GM21367 (cell line): Measurements from ENCODE around the gene MID1.

Source experiments
- ATAC-seq: cut with Tn5 transposase; IDR thresholded peaks from one replicate; pipeline ENCODE4 v1.9.1; 2021; ENCODE audit not compliant: unreplicated experiment

MID1 gene

GRCh38 chrX:10620121-10620699 is at the start of gene MID1:
Gene MID1, minus strand, starts transcription at chrX:10620585. Its CDS starts 53,038 bp downstream, at chrX:10567547.
- no peak for ATAC-seq

- no peak for ATAC-seq
These were observed 46.8 kb upstream of the MID1 start for GRCh38 chrX:10667143-10667542.

GRCh38 chrX:10666102-10666501 is 45.7 kb upstream of the MID1 start:
- ATAC-seq: no peak

- no peak for ATAC-seq
These were observed 45.3 kb upstream of the MID1 start for GRCh38 chrX:10665681-10666080.

- ATAC-seq: no peak
These were observed 39.8 kb upstream of the MID1 start for GRCh38 chrX:10660171-10660570.

- ATAC-seq: no peak
These were observed 35.8 kb upstream of the MID1 start for GRCh38 chrX:10656214-10656613.

GRCh38 chrX:10654960-10655359 is 34.6 kb upstream of the MID1 start:
- ATAC-seq: no peak

- no peak for ATAC-seq
These were observed 32.9 kb upstream of the MID1 start for GRCh38 chrX:10653302-10653701.

- no peak for ATAC-seq
These were observed 28.9 kb upstream of the MID1 start for GRCh38 chrX:10649265-10649664.

- no peak for ATAC-seq
These were observed 28.2 kb upstream of the MID1 start for GRCh38 chrX:10648614-10649013.

GRCh38 chrX:10636851-10637250 is 16.5 kb upstream of the MID1 start:
- no peak for ATAC-seq

- no peak for ATAC-seq
These were observed 16.0 kb upstream of the MID1 start for GRCh38 chrX:10636337-10636736.

- no peak for ATAC-seq
These were observed 14.2 kb upstream of the MID1 start for GRCh38 chrX:10634392-10635161.

- no peak for ATAC-seq
These were observed 13.3 kb upstream of the MID1 start for GRCh38 chrX:10633722-10634121.

GRCh38 chrX:10631416-10632145 is 11.2 kb upstream of the MID1 start:
- no peak for ATAC-seq

GRCh38 chrX:10630320-10630719 is 9.9 kb upstream of the MID1 start:
- ATAC-seq: no peak

GRCh38 chrX:10629905-10630304 is 9.5 kb upstream of the MID1 start:
- ATAC-seq: no peak

GRCh38 chrX:10628906-10629305 is 8.5 kb upstream of the MID1 start:
- no peak for ATAC-seq

- ATAC-seq: no peak
These were observed 1.8 kb upstream of the MID1 start for GRCh38 chrX:10622197-10622596.

- peak; percentile 52 for ATAC-seq
These were observed 849 bp downstream of the MID1 start for GRCh38 chrX:10619425-10620046.

- ATAC-seq: no peak
These were observed 1.4 kb downstream of the MID1 start for GRCh38 chrX:10618961-10619360.

GRCh38 chrX:10617999-10618351 is 2.4 kb downstream of the MID1 start:
- ATAC-seq: no peak
